HG02759 (cell line): ENCODE data around the gene SGCA.
A peak's percentile ranks its signal among the peaks of the same experiment; 100 is the strongest.

Experiments
- ATAC-seq: cut with Tn5 transposase; IDR thresholded peaks from one replicate; pipeline ENCODE4 v1.9.1; 2021; ENCODE audit warnings: mild to moderate bottlenecking, moderate library complexity; ENCODE audit not compliant: unreplicated experiment

SGCA gene

DNA sequence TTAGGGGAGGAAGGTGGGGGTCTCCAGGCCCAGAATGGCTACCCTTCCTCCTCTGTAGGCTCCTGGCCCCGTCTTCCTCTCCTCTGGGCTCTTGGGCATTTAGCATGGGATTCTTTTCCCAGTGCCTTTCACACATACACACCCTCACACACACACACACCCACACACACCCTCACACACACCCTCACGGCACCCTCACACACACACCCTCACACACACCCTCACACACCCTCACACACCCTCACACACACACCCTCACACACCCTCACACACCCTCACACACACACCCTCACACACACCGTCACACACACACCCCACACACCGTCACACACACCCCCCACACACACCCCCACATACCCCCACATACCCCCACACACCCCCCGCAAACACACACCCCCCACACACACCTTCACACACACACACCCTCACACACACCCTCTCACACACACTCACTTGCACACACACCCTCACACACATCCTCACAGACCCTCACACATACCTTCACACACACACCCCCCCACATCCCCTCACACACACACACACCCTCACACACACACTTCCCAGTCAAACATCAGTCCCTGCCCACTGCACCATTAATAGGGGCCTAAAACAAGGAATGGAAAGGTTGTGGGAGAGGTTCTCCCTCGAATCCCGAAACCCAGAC lies 845 bp downstream of the SGCA start:
- ATAC-seq = no peak

DNA sequence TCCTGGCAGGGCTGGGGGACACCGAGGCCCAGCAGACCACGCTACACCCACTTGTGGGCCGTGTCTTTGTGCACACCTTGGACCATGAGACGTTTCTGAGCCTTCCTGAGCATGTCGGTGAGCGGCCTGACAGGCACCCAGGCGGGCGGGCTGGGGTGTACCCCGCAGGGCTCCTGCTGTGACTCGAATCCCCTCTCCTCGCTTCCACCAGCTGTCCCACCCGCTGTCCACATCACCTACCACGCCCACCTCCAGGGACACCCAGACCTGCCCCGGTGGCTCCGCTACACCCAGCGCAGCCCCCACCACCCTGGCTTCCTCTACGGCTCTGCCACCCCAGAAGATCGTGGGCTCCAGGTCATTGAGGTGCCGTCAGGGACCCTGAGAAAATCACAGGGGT lies 1.6 kb downstream of the SGCA start:
- ATAC-seq = no peak

DNA sequence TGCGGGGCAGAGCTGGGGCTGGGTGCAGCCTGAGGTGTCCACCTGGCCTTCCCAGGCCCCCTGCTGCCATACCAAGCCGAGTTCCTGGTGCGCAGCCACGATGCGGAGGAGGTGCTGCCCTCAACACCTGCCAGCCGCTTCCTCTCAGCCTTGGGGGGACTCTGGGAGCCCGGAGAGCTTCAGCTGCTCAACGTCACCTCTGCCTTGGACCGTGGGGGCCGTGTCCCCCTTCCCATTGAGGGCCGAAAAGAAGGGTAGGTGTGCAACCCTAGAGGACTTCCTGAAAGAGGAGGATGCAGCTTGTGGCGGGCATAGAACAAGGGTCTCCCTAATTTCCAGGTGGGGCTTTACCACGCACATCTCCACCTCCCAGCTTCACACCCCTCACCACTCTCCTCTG lies 2.5 kb downstream of the SGCA start:
- ATAC-seq = no peak

DNA sequence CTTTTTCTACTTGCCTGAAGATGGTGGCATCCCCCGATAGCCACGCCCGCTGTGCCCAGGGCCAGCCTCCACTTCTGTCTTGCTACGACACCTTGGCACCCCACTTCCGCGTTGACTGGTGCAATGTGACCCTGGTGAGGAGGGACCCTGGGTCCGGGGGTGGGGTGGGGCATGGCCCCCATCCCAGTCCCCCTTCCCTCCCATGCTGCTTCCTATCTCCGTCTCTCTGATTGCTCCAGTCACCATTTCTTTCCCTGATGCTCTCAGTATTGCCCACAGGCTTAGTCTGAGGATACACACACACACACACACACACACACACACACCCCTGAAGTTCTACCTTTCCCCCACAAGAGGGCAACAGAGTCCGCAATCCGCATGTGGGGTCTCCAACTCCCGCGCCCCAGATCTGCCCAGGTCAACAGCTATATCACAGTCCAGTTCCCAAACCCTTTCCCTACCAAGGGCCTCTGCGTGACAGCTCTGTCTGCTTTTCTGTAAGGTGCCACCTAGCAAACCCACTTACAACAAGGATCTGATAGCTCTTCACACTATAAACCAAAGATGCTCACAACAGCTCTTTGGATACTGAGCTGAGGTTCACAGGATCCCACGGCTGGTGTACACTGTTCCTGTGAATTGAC lies 3.4 kb downstream of the SGCA start:
- no peak for ATAC-seq

DNA sequence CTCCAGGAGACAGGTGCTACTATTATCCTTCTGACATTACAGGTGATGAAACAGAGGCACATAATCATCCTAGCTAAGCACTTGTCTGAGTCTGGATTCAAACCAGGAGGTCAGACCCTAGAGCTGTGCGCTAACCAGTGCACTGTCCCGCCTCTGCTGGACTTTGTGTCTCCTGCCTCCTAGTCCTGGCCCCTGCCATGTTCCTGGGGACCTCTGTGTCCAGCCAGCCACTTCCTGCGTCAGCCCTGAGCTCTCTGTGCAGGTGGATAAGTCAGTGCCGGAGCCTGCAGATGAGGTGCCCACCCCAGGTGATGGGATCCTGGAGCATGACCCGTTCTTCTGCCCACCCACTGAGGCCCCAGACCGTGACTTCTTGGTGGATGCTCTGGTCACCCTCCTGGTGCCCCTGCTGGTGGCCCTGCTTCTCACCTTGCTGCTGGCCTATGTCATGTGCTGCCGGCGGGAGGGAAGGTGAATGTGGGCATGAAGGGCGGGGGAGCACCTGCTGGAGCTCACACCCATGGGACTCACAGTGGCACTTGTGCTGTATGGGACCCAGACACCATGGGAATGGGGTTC lies 4.2 kb downstream of the SGCA start:
- no peak for ATAC-seq

DNA sequence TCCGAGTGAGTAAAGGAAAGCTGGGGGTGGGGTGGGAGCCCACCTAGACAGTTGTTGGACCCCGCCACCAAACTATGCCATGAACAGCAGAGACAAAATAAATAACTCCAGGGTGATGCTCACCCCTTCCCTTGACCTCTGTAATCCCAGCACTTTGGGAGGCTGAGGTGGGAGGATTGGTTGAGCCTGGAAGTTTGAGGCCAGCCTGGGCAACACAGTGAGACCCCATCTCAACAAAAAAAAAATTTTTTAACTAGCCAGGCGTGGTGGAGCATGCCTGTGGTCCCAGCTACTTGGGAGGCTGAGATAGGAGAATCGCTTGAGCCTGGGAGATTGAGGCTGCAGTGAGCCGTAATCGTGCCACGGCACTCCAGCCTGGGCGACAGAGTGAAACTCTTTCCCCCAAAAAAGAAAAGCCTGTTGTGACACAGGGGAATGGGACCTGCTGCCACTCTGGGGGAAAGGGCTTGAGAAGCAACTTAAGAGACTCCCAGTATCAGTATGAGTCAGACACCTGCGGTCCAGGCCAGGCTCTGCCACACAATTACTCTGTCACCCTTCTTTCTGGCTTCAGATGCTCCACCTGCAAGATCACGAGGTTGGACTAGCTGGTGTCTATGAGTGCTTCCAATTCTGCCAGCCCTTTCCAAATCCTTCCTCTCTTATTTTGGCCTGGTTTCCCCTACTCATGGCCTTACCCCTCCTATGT lies 5.0 kb downstream of the SGCA start:
- ATAC-seq = peak; percentile 83

DNA sequence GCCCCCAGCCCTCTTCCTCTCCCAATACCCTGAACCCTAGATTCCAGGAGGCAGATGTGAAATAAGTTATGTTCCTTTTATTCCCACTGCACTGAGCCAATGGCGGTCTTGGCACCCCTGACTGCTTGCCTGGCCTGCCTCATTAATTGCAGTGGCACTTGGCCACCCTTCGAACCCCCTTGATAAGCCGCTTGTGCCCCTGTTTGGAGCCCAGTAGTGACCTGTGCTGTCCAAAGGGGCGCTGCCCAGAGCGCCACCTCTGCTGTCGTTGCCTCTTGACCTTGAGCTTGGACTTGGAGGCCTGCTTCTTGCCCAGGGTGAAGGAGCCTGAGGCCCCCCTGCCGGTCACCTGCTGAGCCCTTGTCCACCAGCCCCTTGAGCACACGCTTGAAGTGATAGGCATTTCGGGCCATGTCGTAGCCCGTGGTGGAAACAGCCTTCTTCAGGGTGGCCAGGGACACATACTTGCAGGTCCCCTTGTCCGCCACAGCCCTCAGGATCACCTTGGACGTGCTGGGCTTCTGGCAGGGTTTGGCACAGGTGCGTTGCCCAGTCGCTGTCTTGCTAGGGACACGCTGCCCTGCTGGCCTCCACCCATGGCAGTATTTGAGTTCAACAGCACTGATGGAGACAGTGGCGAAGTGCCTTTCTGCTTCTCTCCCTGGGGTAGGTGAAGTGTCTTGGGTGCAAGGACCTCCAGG lies 5.7 kb downstream of the SGCA start:
- ATAC-seq = no peak

DNA sequence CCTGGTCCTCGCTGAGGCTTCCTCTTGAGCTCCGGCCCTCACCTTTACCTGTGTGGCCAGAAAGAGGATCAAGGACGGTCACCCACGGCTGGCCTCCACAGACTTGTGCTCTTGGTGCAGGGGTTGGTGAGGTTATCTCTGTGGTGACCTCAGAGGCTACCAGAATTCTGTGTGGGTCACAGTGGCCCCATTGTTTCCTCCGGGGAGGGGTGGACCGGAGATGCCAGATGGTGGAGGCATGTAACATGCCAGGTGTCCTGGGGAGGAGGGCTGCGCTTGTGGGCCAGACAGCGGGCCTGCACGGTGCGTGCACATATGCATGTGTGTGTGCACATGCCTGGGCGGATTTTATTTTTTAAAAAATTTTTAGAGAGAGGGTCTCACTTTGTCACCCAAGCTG lies 6.3 kb downstream of the SGCA start:
- ATAC-seq = no peak

DNA sequence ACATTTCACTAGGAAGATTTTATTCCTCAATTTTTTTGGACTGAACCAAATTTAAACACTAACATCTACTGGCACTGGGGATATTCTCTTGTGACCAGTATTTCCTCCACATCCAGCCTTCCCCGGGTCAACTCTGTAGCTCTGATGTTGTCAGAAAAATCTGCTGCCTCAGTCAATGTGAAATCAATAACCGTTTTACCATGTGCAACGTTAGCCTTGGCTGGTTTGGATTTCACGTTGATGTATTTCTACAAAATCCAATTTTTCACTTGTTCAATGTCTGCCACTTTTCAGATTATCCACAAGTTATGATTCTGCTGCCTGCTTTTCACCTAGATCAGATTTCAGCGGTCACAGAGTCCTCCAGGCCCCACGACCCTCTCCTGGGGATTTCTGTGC lies 7.1 kb downstream of the SGCA start:
- no peak for ATAC-seq

DNA sequence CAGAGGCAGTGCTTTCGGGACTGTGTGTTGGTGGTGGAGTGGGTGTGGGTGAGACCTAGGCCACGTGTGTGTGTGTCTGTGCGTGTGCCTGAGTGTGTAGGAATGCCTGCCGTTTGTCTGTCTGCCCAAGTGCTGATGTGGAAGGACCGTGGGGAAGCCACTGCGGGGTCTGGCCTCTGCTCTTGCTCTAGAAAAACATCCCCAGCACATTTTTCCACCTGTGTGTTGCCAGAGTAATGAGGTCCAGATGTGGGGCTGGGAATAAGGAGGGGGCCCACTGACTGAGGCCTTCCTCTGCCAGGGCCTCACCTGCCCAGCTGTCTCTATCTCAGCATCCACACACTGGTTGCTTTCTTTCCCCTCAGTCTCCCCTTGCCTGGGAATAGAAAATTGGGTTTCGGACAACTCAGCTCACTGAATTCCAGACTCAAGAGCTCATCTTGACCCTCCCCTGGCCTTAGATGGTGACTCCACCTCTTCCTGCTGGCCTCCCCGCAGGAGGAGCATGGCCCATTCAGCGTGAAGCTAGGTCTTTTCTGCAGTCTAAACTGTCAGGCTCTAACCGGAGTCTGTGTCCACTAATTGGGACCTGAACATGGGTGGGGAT lies 7.6 kb downstream of the SGCA start:
- ATAC-seq = no peak

DNA sequence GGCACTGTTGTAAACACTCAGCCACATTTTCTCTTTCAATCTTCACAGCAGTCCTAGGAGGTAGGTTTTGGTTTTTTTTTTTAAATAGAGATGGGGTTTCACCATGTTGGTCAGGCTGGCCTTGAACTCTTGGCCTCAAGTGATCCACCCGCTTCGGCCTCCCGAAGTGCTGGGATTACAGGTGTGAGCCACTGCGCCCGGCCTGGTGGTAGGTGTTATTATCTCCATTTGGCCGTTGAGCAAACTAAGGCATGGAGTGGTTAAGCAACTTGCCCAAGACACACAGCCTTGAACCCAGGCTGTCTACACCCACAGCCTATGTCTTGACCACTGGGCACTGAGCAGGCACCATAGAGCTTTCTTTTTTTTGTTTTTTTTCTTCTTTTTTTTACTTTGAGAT lies 8.6 kb downstream of the SGCA start:
- ATAC-seq = no peak

DNA sequence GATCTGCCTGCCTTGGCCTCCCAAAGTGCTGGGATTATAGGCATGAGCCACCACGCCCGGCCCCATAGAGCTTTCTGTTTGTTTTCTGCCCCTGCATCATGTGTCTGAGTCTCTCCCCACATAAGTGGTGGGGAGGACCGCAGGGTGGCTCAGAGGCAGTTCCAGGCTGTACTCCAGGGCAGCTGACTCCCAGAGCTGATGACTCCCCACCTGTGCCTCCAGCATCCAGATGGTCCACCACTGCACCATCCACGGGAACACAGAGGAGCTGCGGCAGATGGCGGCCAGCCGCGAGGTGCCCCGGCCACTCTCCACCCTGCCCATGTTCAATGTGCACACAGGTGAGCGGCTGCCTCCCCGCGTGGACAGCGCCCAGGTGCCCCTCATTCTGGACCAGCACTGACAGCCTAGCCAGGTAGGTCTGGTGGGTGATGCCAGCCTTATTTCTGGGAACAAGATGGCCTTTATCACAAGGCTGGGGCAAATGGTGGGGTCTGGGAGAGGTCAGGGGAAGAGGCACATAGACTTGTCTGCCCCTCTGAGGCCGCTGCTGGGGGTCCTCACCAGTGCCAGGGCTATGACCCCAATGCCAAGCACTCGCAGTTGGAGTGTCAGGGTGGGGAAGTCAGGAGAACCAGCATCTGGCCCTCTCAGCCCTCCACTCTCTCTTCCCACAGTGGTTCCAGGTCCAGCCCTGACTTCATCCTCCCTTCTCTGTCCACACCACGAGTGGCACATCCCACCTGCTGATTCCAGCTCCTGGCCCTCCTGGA lies 9.4 kb downstream of the SGCA start:
- ATAC-seq = no peak

DNA sequence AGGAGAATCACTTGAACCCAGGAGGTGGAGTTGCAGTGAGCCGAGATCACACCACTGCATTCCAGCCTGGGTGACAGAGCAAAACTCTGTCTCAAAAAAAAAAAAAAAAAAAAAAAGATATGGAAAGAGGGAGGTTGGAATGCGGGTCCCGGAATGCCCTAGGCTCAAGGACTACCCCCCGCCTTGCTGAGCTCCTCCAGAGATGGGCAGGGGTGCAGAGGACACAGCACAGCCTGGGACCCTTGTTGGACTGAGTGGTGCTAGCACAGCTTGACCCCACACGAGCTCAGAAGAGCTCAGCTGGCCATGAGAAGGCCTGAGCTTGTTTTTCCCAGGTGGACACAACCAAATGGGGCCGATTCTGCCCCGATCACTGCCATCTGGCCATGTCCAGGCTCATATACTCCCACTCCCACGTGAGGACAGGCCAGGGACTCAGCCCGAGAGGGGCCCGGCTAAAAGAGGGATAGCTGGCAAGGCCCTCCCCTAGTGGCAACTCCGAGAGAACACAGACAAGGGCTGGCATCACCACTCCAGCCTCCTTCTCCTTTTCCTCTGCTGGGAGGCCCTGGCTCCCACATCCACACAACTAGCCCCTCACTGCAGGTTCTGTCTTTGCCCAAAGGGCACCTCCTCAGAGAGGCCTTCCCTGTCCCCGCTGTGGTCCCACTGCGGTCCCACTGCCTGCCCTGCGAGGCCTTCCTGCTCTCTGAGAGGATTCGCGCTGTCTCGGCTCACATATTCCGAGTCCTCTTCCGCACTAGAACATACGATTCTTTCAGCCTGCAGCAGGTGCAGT lies 11.0 kb downstream of the SGCA start:
- no peak for ATAC-seq

DNA sequence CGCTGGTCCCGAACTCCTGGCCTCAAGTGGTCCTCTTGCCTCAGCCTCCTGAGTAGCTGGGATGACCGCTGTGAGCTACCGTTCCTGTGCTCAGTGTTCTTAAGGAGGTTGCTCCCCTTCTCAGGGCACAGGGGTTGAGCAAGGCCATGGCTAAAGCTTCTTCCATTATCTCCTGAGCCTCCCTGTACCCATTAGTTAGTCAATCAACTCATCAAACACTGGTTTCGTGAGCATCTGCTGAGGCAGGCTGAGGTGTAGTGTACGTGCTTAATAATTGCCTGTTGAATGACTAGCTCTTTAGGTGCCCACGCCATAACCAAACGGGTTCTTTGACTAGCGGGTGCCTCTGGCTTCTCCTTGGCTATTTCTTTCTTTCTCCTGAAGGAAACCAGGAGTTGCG lies 11.7 kb downstream of the SGCA start:
- ATAC-seq = no peak

DNA sequence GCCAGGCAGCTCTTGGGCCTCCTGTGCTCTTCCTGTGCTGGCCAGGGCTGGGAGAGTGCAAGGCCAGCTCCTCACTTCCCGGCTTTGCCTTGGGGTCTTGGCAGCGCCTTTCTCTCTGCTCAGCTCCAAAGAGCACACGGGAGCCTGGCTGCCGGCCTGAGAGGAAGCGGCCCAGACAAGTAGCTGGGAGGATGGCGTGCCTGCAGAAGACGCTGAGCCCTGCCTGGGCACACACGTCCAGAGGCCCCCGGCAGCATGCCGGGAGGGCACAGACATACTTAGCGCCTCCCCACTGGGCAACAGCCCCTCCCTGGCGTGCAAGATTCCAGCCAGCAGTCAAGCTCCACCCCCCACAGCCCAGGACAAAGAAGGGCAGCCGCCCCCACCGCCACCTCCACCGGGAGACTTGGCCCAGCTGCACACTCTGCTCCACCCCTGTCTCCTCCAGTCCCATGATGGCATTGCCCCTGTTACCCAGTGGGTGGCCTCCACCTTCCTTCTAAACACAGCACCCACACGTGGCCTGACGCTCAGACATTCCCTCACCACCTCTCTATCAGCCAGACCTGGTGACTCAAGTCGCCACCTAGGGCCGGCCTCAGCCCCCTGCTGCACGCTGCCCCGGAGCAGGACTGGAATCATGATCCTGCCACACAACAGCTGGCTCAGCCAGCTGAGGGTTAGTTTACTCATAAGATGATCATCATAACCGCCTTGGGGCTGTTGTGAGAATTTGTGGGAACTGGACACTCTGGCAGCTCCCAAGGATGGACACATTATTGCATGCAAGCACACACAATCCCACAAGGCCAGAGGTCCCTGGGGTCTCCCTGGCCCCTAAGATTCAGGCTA lies 12.4 kb downstream of the SGCA start:
- ATAC-seq = peak; percentile 77

DNA sequence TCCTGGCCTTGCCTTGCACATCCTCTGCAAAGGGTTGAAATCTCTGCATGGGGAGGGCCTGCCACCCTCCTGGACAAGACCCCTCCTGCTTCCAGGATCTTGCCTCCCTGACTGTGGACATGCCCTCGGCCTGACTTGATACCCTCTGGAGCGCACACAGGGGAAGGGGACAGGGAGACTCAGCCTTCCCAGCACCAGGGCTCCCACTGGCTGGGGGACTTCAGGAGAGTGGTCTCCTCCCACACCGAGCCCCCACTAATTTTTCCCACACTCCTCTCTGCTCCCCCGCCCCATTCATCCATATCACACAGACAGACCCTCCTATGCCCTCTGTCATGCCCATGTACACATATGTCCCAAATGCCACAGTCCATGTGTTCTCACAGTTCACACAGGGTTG lies 14.3 kb downstream of the SGCA start:
- no peak for ATAC-seq

DNA sequence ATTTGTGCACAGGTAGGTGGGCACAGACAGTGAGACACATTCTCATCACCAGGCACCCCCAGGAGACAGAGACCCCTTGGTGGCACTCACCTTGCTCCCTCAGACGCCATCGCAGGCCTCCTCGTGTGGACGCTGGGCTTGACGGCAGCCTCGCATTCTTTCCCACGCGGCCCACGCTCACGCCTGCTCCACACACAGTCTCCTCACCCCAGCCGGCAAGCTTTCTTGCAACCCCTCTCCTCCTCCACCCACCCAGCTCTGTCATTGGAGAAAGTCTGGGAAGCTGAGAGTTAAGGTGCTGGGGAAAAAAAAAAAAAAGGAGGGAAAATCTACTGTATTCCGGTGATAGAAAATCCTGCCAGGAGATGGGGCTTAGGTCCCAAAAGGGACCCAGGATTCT lies 14.8 kb downstream of the SGCA start:
- ATAC-seq = no peak

DNA sequence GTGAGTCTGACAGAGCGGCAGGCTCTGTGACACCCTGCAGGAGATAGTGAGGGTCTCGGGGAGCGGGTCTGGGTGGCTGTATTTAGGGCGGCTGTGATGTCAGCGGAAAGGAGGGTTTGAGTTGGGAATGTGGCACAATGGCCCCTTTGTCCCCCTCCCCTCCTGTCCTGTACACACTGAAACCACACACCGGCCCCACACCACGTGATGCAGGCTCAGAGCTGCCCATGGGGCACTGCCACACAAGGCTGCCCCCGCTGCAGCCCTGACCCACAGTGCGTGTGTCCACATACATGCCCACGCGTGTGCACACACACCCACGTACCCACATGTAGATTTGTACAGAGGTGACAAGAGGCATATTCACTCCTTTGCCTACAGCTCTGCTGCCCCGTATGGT lies 15.3 kb downstream of the SGCA start:
- ATAC-seq = no peak
